ENCODE measurements around the gene CRIM1. TPM values are rescaled to one million over a fixed set of nuclear protein-coding genes. Genes with fewer than 3 reads are reported as not detected.

Gene CRIM1
- total RNA-seq, 4 donors from 2014 or later: 140 to 429 (median 201) TPM

DNA sequence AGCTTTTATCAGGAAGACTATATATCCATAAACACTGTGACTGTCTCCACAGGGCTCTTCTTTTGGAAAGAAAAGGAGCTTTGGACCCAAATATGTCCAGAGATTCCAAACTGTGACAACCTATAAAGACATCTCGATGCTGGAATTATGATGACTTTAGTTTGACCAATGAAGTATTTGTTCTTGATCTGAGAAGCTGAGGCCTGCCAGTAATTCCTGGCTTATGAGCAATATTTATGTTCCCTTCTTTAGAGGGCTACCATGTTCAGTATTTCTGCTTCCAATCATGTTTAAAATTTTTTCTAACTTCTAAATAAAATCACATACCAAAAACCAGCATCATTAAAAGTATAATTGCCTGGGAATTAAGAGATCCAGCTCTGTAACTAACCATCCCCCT lies 201.3 kb downstream of the CRIM1 start:
- H3K4me1 ChIP-seq: peaks cover 7 to 28% (median 23%) of the 10 kb centered on the region in 4 donors
- 56% methylated on average over 1 of the region's 1 CpG for WGBS
- intact Hi-C loops (cut with DNase I): no loop called here
- H3K9me3 ChIP-seq: no peaks in the 10 kb centered on the region
- no peaks in the 10 kb centered on the region for H3K27me3 ChIP-seq
- no peak for DNase-seq (ENCODE audit: extremely low spot score)
- H3K36me3 ChIP-seq: peaks cover 1 to 52% (median 23%) of the 10 kb centered on the region in 4 donors
- peak overlapping the region in 2 of 4 donors; percentile 10 to 44 for H3K27ac ChIP-seq (replicated peaks in 1 of 4)
- no peak overlapping the region for H3K4me3 ChIP-seq
- TF ChIP-seq POLR2AphosphoS5 (IDR thresholded peaks at IDR 0.05): no peak
- TF ChIP-seq EP300 (IDR thresholded peaks at IDR 0.05): no peak
- TF ChIP-seq POLR2A (IDR thresholded peaks at IDR 0.05; ENCODE audit: low read depth): no peak
- TF ChIP-seq, protein P1, sequence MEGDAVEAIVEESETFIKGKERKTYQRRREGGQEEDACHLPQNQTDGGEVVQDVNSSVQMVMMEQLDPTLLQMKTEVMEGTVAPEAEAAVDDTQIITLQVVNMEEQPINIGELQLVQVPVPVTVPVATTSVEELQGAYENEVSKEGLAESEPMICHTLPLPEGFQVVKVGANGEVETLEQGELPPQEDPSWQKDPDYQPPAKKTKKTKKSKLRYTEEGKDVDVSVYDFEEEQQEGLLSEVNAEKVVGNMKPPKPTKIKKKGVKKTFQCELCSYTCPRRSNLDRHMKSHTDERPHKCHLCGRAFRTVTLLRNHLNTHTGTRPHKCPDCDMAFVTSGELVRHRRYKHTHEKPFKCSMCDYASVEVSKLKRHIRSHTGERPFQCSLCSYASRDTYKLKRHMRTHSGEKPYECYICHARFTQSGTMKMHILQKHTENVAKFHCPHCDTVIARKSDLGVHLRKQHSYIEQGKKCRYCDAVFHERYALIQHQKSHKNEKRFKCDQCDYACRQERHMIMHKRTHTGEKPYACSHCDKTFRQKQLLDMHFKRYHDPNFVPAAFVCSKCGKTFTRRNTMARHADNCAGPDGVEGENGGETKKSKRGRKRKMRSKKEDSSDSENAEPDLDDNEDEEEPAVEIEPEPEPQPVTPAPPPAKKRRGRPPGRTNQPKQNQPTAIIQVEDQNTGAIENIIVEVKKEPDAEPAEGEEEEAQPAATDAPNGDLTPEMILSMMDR (IDR thresholded peaks at IDR 0.05): no peak

DNA sequence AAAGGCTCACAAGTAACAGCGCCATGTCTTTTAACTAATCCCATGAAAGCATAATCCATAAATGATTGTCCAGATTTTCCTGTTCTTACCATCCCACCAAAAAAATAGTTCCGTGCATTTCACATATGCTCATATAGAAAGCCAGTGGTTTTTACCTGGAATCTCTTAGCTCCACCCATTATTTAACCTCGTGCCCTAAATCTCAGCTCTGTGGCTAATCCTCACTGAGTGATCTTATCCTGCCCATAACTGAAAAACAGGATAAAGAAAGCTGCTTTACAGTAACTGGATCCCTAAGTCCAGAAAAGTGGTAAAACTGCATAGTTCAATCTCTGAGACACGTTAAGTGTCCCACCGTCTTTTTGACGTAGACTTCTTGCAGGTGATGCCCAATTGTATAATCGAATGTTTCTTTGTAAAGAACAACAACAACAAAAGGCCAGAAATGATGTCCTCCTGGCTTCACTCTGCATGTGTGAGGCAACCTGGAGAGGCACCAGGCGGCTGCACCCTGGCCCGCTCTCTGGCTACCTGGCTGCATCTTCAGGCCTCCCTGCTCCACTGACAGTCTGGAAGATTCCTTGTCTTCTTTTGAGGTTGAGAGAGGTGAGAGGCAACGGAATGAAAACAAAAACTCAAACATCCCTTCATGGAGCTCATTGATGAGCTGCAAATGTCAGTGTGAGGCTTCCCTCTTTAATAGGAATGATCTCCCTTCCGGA lies 203.8 kb downstream of the CRIM1 start:
- Histone ChIP-seq H3K27ac (replicated peaks in 1 of 4) (no peak overlapping the region), H3K27me3 (no peaks in the 10 kb centered on the region), H3K9me3 (no peaks in the 10 kb centered on the region), H3K4me3 (no peak overlapping the region), H3K36me3 (peaks cover 0 to 33% (median 9%) of the 10 kb centered on the region in 4 donors), H3K4me1 (peaks cover 14 to 38% (median 28%) of the 10 kb centered on the region in 4 donors)
- 91% methylated on average over 11 of the region's 11 CpGs for WGBS
- intact Hi-C loops (cut with DNase I): no loop called here
- no peak for DNase-seq (ENCODE audit: extremely low spot score)
- TF ChIP-seq, protein P1 (IDR thresholded peaks at IDR 0.05): no peak

DNA sequence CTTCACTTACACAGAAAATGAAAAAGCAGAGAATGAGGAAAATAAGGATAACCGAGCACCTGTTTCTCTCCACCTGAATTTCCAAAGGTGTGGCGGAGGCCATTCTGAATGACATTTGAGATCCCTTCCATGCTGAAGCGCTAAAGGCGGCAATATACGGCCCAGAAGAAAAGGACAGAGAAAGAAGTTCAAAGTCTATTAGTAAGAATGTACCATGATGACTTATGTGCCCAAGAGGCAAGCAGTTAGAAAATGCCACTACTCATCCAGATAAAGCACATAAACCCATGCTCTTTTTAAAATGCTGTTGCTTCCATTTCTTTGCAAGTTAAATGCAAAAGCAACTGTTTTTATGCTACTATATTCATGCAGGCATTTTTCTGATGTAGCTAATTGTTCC lies 205.1 kb downstream of the CRIM1 start:
- no peak for DNase-seq (ENCODE audit: extremely low spot score)
- intact Hi-C loops (cut with DNase I): no loop called here
- Histone ChIP-seq H3K36me3 (peaks cover 0 to 20% (median 4%) of the 10 kb centered on the region in 4 donors), H3K4me3 (no peak overlapping the region), H3K4me1 (peaks cover 14 to 38% (median 28%) of the 10 kb centered on the region in 4 donors), H3K27ac (replicated peaks in 1 of 4) (peak overlapping the region; percentile 19 to 62 (median 40)), H3K27me3 (no peaks in the 10 kb centered on the region), H3K9me3 (no peaks in the 10 kb centered on the region)
- no peak for TF ChIP-seq POLR2A (IDR thresholded peaks at IDR 0.05; ENCODE audit: low read depth)
- no peak for TF ChIP-seq EP300 (IDR thresholded peaks at IDR 0.05)
- no peak for TF ChIP-seq POLR2AphosphoS5 (IDR thresholded peaks at IDR 0.05)
- TF ChIP-seq, protein P1 (IDR thresholded peaks at IDR 0.05): no peak
- 99% methylated on average over 5 of the region's 5 CpGs for WGBS

DNA sequence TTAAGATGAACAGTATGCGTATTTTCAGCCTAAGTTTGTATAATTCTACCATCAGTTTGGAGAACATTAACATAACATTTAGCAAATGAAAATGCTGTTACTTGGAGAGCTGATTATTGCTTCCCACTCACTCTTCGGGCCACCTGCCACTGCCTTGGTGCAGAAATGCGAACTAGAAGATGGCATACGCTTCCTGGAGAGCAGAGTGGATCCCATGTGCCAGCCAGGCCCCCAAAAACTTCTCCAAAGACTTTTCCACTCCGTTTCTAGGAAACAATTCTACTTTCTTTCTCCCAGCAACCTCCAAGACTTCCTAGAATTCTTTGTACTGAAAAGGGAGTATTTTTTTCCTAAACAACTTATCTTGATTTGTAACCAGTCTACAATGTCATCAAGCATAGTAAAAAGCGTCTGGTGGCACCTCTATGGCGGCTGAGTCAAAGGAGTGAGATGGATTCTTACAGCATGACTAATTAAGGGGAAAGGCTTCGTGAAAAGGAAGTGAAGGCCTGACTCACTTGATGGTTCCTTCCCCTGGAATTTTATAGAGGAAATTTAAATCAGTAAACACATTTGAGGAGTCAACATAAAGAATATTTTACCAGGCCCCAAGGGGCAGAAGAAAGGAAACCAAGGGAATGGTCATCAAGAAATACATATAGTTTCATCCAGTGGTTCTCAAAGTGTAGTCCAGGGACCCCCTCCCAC lies 205.8 kb downstream of the CRIM1 start:
- no peak overlapping the region for H3K4me3 ChIP-seq
- DNase-seq (ENCODE audit: extremely low spot score): no peak
- 66% methylated on average over 8 of the region's 8 CpGs for WGBS
- no peaks in the 10 kb centered on the region for H3K27me3 ChIP-seq
- intact Hi-C loops (cut with DNase I): no loop called here
- peaks cover 14 to 33% (median 26%) of the 10 kb centered on the region in 4 donors for H3K4me1 ChIP-seq
- H3K36me3 ChIP-seq: peaks cover 0 to 18% (median 8%) of the 10 kb centered on the region in 4 donors
- H3K9me3 ChIP-seq: no peaks in the 10 kb centered on the region
- H3K27ac ChIP-seq (replicated peaks in 1 of 4): peak overlapping the region; percentile 19 to 62 (median 42)
- TF ChIP-seq EP300 (IDR thresholded peaks at IDR 0.05) (no peak), POLR2AphosphoS5 (IDR thresholded peaks at IDR 0.05) (peak in 1 of 2 donors; percentile 55), POLR2A (IDR thresholded peaks at IDR 0.05; ENCODE audit: low read depth) (no peak)
- TF ChIP-seq, protein P1 (IDR thresholded peaks at IDR 0.05): no peak
